Measurements from ENCODE around the gene PLN.
A peak's percentile ranks its signal among the peaks of the same experiment; 100 is the strongest.

The PLN gene

DNA sequence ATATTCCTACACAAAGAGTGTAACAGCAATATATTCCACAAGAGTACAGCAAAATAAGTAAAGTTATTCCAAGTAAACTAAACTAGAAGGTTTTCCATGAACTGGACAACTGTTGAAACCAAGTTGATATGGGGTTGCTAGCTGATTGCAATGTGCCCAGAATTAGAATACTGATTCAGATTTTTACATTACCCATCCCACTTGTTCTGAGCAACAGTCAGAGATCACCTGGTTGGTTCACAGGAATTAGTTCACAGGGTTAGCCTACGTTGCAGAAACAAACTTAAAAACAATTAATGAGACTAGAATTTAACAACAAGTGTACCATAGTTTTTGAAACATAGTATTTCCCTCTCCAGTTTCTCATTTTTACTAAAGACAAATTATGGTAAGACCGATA lies 54.2 kb downstream of the PLN start:
- Mint-ChIP-seq H3K4me3 (no peak overlapping the region), H3K27me3 (no peaks in the 10 kb centered on the region), H3K27ac (no peak overlapping the region), H3K36me3 (peaks cover 15% of the 10 kb centered on the region), H3K9me3 (no peaks in the 10 kb centered on the region), H3K4me1 (peaks cover 3% of the 10 kb centered on the region)
- DNase-seq (ENCODE audit: low spot score in 2 of 2) (no peak), ATAC-seq (ENCODE audit: low read depth) (no peak)

DNA sequence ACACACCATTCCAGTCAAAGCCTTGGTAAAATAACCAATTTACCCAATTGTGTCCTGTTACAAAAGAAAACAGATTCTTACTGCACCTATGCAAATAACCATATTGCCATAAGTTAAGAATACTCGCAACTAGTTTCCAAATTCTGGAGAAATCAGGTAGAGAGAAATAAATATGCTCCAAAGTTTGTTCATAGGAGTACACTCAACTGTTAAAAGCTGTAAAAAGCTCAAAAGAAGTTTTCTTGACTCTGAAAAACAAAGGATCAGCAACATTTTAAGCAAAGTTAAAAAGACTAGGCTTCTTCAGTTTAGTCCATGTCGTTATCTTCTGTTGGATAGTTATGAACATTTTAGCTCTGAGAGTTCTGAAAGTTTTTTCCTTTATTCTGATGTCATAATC lies 55.3 kb downstream of the PLN start:
- Mint-ChIP-seq H3K4me1 (peaks cover 3% of the 10 kb centered on the region), H3K4me3 (no peak overlapping the region), H3K27me3 (no peaks in the 10 kb centered on the region), H3K9me3 (no peaks in the 10 kb centered on the region), H3K27ac (no peak overlapping the region), H3K36me3 (peaks cover 15% of the 10 kb centered on the region)
- ATAC-seq (ENCODE audit: low read depth) (no peak), DNase-seq (ENCODE audit: low spot score in 2 of 2) (no peak)

DNA sequence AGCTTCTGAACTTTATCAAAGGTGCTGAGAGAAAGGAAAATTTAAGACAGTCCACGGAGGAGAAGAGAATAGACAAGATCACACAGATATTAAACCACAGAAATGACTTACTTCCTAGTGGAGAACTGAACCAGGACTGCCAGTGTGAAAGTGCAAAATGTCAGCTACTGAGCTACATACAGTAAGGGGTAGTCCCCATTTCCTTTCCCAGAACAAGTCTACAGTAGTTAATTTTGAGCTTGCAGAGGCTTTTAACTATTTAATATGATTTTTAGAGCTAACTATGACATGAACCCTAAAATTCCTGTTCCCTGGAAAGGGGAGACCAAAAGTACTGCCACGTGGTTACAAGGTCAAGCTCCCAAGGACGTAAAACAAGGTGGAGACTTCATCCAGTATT lies 58.2 kb downstream of the PLN start:
- H3K4me3 Mint-ChIP-seq, result no peak overlapping the region
- DNase-seq (ENCODE audit: low spot score in 2 of 2) (no peak), ATAC-seq (ENCODE audit: low read depth) (no peak)
- peaks cover 8% of the 10 kb centered on the region for H3K4me1 Mint-ChIP-seq
- no peaks in the 10 kb centered on the region for H3K27me3 Mint-ChIP-seq
- H3K9me3 Mint-ChIP-seq, result no peaks in the 10 kb centered on the region
- peak overlapping the region; percentile 38 for H3K27ac Mint-ChIP-seq
- peaks cover 24% of the 10 kb centered on the region for H3K36me3 Mint-ChIP-seq

GRCh38 chr6:118606858-118607257 lies 58.8 kb downstream of the PLN start:
- no peaks in the 10 kb centered on the region for H3K27me3 Mint-ChIP-seq
- H3K4me3 Mint-ChIP-seq, result no peak overlapping the region
- ATAC-seq (ENCODE audit: low read depth), result no peak
- peaks cover 25% of the 10 kb centered on the region for H3K36me3 Mint-ChIP-seq
- DNase-seq (ENCODE audit: low spot score in 2 of 2), result no peak
- no peak overlapping the region for H3K27ac Mint-ChIP-seq
- H3K9me3 Mint-ChIP-seq, result peaks cover 1% of the 10 kb centered on the region
- peaks cover 9% of the 10 kb centered on the region for H3K4me1 Mint-ChIP-seq
